KBM-7 (cell line): ENCODE results near the gene IFT57.

ENCODE experiments used
- DNase-seq: peaks from one replicate; pipeline ENCODE4 v3.0.0-alpha.2; 2015
- in situ Hi-C: fragments of 300-500 bp; cut with MboI; formaldehyde crosslinking; loops from 2 replicates; pipeline ENCODE4 v1.14.3; 2020; ENCODE audit warnings: low sequenced_read_pairs, low pct_unique_long_range_greater_than_20kb, mixed read lengths

The IFT57 gene

GRCh38 chr3:108110934-108111333 lies 111.3 kb downstream of the IFT57 start:
- in situ Hi-C loops: no loop called here
- no peak for DNase-seq
